Stomach smooth muscle (tissue), 2 donors: ENCODE data around the gene MT2A.

Source experiments
- H3K27ac ChIP-seq: one replicate; pipeline ENCODE4 v1.7.0; 2013; ENCODE audit warnings: mild to moderate bottlenecking, low read length, inconsistent platforms
- H3K27me3 ChIP-seq, 2 donors: one replicate each; pipeline ENCODE4 v1.7.0; 2013; ENCODE audit warnings: low read length in 2 of 2; ENCODE audit not compliant: insufficient read depth in 2 of 2, control insufficient read depth in 1 of 2
- H3K36me3 ChIP-seq, 2 donors: one replicate each; pipeline ENCODE4 v1.7.0; 2013; ENCODE audit warnings: low read length in 2 of 2; ENCODE audit not compliant: control insufficient read depth in 2 of 2, insufficient read depth in 2 of 2
- H3K4me1 ChIP-seq: one replicate; pipeline ENCODE4 v1.7.0; 2013; ENCODE audit warnings: low read length; ENCODE audit not compliant: control insufficient read depth, insufficient read depth
- H3K4me3 ChIP-seq, 2 donors: one replicate each; pipeline ENCODE4 v1.7.0; 2013; ENCODE audit warnings: low read length in 2 of 2
- H3K9ac ChIP-seq, 2 donors: one replicate each; pipeline ENCODE4 v1.7.0; 2013; ENCODE audit warnings: low read length in 2 of 2, mild to moderate bottlenecking in 1 of 2
- H3K9me3 ChIP-seq, 2 donors: one replicate each; pipeline ENCODE4 v1.7.0; 2013; ENCODE audit warnings: low read length in 2 of 2; ENCODE audit not compliant: control insufficient read depth in 2 of 2
- donor health status: healthy.
- donor health status: Pancreatic carcinoma.

Gene MT2A

GRCh38 chr16:56609463-56609921 lies 1.1 kb downstream of the MT2A start:
- Histone ChIP-seq H3K4me1 (peaks cover 52% of the 10 kb centered on the region), H3K9ac (peak overlapping the region; percentile 56 to 80), H3K27ac (peak overlapping the region; percentile 94), H3K9me3 (no peaks in the 10 kb centered on the region), H3K4me3 (peak overlapping the region; percentile 84 to 88), H3K36me3 (no peaks in the 10 kb centered on the region), H3K27me3 (no peaks in the 10 kb centered on the region)

DNA sequence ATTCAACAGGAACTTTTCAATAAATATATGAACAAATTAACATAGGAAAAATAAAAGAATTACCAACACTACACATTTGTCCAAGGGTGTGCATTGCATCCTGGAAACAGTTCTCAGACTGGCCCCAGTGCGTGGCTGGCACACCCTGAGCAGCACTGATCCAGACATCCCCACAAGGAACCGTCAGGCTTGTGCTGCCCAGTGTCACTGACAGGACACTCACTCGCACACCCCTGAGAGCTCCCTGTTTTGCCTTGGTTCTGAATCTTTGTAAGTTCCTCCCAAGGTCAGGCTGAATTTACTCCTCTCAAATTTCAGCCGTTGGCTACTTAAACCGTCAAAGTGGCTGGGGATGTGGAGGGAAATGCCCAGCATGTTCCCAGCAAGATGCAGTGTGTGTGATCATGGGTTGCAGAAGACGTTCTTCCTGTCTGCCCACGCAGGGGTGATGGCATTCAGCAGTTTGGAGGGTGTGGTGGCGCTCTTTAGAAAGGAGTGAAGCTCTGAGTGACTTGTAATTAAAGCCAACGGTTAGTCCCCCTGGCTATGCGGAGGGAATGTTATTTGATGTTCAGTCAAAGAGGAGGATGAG lies 1.7 kb downstream of the MT2A start:
- H3K9me3 ChIP-seq, result no peaks in the 10 kb centered on the region
- peak overlapping the region; percentile 84 to 88 for H3K4me3 ChIP-seq
- peak overlapping the region; percentile 56 to 80 for H3K9ac ChIP-seq
- H3K36me3 ChIP-seq, result no peaks in the 10 kb centered on the region
- H3K4me1 ChIP-seq, result peaks cover 52% of the 10 kb centered on the region
- no peaks in the 10 kb centered on the region for H3K27me3 ChIP-seq
- peak overlapping the region; percentile 94 for H3K27ac ChIP-seq

GRCh38 chr16:56610609-56611111 lies 2.3 kb downstream of the MT2A start:
- Histone ChIP-seq H3K4me3 (peak overlapping the region in 1 of 2 donors; percentile 88), H3K4me1 (peaks cover 52% of the 10 kb centered on the region), H3K9ac (peak overlapping the region in 1 of 2 donors; percentile 55)

GRCh38 chr16:56611281-56611833 lies 3.0 kb downstream of the MT2A start:
- peak overlapping the region; percentile 94 for H3K27ac ChIP-seq
- no peaks in the 10 kb centered on the region for H3K9me3 ChIP-seq
- H3K9ac ChIP-seq, result no peak overlapping the region
- H3K36me3 ChIP-seq, result no peaks in the 10 kb centered on the region
- H3K27me3 ChIP-seq, result no peaks in the 10 kb centered on the region
- peak overlapping the region in 1 of 2 donors; percentile 29 for H3K4me3 ChIP-seq
- H3K4me1 ChIP-seq, result peaks cover 47% of the 10 kb centered on the region

More at GRCh38 chr16:56610609-56611111, 2.3 kb downstream of the MT2A start:
- no peaks in the 10 kb centered on the region for H3K27me3 ChIP-seq
- no peaks in the 10 kb centered on the region for H3K36me3 ChIP-seq
- no peaks in the 10 kb centered on the region for H3K9me3 ChIP-seq
- peak overlapping the region; percentile 94 for H3K27ac ChIP-seq

DNA sequence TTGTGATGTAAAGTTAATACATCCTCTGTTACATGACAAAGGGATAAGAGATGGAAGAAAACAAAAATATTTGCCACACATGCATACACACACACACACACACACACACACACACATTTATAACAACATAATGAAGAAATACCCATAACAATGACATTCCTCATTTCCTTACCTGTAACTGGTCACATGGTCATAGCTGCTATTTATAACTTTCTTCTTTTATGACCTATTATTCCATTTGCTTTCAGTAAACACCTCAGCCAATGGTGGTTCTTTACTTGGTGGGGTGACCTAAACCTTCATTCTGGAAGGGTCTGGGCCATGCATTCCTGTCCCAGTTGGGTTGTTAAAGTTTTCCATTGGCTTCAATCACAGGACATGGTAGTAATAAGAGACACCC lies 5.3 kb downstream of the MT2A start:
- Histone ChIP-seq H3K4me1 (peaks cover 48% of the 10 kb centered on the region), H3K4me3 (no peak overlapping the region), H3K9ac (no peak overlapping the region), H3K27me3 (no peaks in the 10 kb centered on the region), H3K9me3 (no peaks in the 10 kb centered on the region), H3K27ac (no peak overlapping the region), H3K36me3 (no peaks in the 10 kb centered on the region)

- no peak overlapping the region for H3K9ac ChIP-seq
- H3K4me1 ChIP-seq, result peaks cover 42% of the 10 kb centered on the region
- no peaks in the 10 kb centered on the region for H3K9me3 ChIP-seq
- no peaks in the 10 kb centered on the region for H3K36me3 ChIP-seq
- no peaks in the 10 kb centered on the region for H3K27me3 ChIP-seq
- no peak overlapping the region for H3K27ac ChIP-seq
- H3K4me3 ChIP-seq, result no peak overlapping the region
Measured at GRCh38 chr16:56614549-56614991, 6.2 kb downstream of the MT2A start.

DNA sequence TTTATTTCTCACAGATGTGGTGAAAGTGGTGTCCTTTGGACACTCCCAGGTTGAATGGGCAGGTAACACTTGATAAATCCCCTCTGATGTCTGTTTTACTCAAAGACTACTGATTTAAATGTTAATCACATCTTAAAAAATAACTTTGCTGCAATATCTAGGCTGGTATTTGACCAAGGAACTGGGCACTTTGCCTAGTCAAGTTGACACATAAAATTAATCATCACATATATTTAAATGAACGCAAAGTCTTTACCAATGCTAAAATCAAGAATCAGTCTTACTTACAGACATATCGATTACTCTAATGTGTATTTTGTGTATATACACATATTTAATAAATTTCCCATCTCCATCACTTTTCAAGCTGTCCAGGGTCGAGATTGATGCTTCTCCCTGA lies 7.0 kb downstream of the MT2A start:
- no peak overlapping the region for H3K27ac ChIP-seq
- H3K9me3 ChIP-seq, result no peaks in the 10 kb centered on the region
- no peaks in the 10 kb centered on the region for H3K27me3 ChIP-seq
- no peak overlapping the region for H3K9ac ChIP-seq
- H3K4me1 ChIP-seq, result peaks cover 35% of the 10 kb centered on the region
- no peak overlapping the region for H3K4me3 ChIP-seq
- H3K36me3 ChIP-seq, result no peaks in the 10 kb centered on the region

- H3K27ac ChIP-seq, result peak overlapping the region; percentile 67
- no peaks in the 10 kb centered on the region for H3K27me3 ChIP-seq
- H3K36me3 ChIP-seq, result no peaks in the 10 kb centered on the region
- no peaks in the 10 kb centered on the region for H3K9me3 ChIP-seq
- peak overlapping the region; percentile 42 to 75 for H3K4me3 ChIP-seq
- peak overlapping the region; percentile 25 to 55 for H3K9ac ChIP-seq
- peaks cover 22% of the 10 kb centered on the region for H3K4me1 ChIP-seq
Measured at GRCh38 chr16:56616608-56617211, 8.3 kb downstream of the MT2A start.

GRCh38 chr16:56617212-56618085 lies 9.1 kb downstream of the MT2A start:
- Histone ChIP-seq H3K4me1 (peaks cover 21% of the 10 kb centered on the region), H3K4me3 (peak overlapping the region; percentile 42 to 75), H3K36me3 (no peaks in the 10 kb centered on the region), H3K9me3 (no peaks in the 10 kb centered on the region), H3K27me3 (no peaks in the 10 kb centered on the region), H3K27ac (peak overlapping the region; percentile 67), H3K9ac (peak overlapping the region; percentile 50 to 75)

DNA sequence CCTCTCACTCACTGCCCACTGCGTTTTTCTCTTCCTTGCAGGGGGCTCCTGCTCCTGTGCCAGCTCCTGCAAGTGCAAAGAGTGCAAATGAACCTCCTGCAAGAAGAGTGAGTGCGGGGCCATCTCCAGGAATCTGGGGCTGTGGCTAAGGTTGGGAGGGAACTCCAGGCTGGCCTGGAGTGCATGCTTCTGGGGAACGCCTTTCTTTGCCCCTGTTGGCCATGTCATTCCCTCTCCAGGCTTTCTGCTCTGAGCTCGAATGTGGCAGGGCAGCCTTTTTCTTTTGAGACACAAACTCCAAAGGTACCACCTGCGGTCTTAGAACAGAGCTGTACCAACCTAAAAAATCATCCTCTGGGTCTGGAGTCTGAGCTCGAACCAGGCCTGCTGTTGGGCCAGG lies 9.8 kb downstream of the MT2A start:
- H3K27ac ChIP-seq, result no peak overlapping the region
- no peak overlapping the region for H3K9ac ChIP-seq

More for the DNA sequence above, 9.8 kb downstream of the MT2A start:
- Histone ChIP-seq H3K27me3 (no peaks in the 10 kb centered on the region), H3K4me3 (peak overlapping the region in 1 of 2 donors; percentile 75), H3K9me3 (no peaks in the 10 kb centered on the region), H3K4me1 (peaks cover 21% of the 10 kb centered on the region), H3K36me3 (no peaks in the 10 kb centered on the region)
